ENCODE data around the gene B4GALT1. TPM values are rescaled to one million over a fixed set of nuclear protein-coding genes. Genes with fewer than 3 reads are reported as not detected.

B4GALT1 gene
- total RNA-seq = 10 to 100 TPM; 42.3 to 60.4 (median 47.9) TPM

GRCh38 chr9:33167084-33167971 lies at the start of gene B4GALT1:
Gene B4GALT1, minus strand, starts transcription at chr9:33167336. Its CDS starts 167 bp downstream, at chr9:33167169.
- peaks cover 39 to 69% (median 41%) of the 10 kb centered on the region in 3 donors for H3K4me1 ChIP-seq
- WGBS, 2 donors = 3 to 5% methylated on average over 4 to 6 of the region's 101 CpGs

GRCh38 chr9:33211695-33212393 lies 44.7 kb upstream of the B4GALT1 start:
- Histone ChIP-seq H3K27ac (no peak overlapping the region), H3K4me1 (peaks cover 0 to 18% (median 0%) of the 10 kb centered on the region in 3 donors), H3K4me3 (no peak overlapping the region), H3K9me3 (no peaks in the 10 kb centered on the region), H3K27me3 (no peaks in the 10 kb centered on the region), H3K36me3 (no peaks in the 10 kb centered on the region)
- no peak for DNase-seq
- intact Hi-C loops (cut with DNase I) = no loop called here
- WGBS, 2 donors = 49 to 51% methylated on average over 2 to 3 of the region's 3 CpGs
- TF ChIP-seq CTCF (IDR thresholded peaks at IDR 0.05) (no peak), POLR2A (IDR thresholded peaks at IDR 0.05) (no peak)

More at GRCh38 chr9:33167084-33167971, at the start of gene B4GALT1:
- intact Hi-C loops (cut with DNase I) = no loop called here
- TF ChIP-seq CTCF (IDR thresholded peaks at IDR 0.05) (no peak), POLR2A (IDR thresholded peaks at IDR 0.05) (peak in 3 of 4 donors; percentile 49 to 89 (median 86))
- Histone ChIP-seq H3K4me3 (peak within 1 kb of the TSS; percentile 86 to 97 (median 90)), H3K36me3 (no peaks in the 10 kb centered on the region), H3K27ac (peak within 1 kb of the TSS; percentile 97 to 99 (median 98)), H3K27me3 (no peaks in the 10 kb centered on the region), H3K9me3 (no peaks in the 10 kb centered on the region)
- peak; percentile 87 for DNase-seq

GRCh38 chr9:33210006-33210715 lies 43.0 kb upstream of the B4GALT1 start:
- Histone ChIP-seq H3K9me3 (no peaks in the 10 kb centered on the region), H3K27me3 (no peaks in the 10 kb centered on the region), H3K27ac (no peak overlapping the region), H3K4me1 (peaks cover 0 to 18% (median 0%) of the 10 kb centered on the region in 3 donors), H3K4me3 (no peak overlapping the region), H3K36me3 (no peaks in the 10 kb centered on the region)
- TF ChIP-seq POLR2A (IDR thresholded peaks at IDR 0.05) (no peak), CTCF (IDR thresholded peaks at IDR 0.05) (no peak)
- intact Hi-C loops (cut with DNase I) = no loop called here
- no peak for DNase-seq
- WGBS, 2 donors = 72 to 84% methylated on average over 4 of the region's 4 CpGs

GRCh38 chr9:33209394-33209793 lies 42.3 kb upstream of the B4GALT1 start:
- Histone ChIP-seq H3K4me1 (peaks cover 0 to 18% (median 0%) of the 10 kb centered on the region in 3 donors), H3K27ac (no peak overlapping the region), H3K9me3 (no peaks in the 10 kb centered on the region), H3K4me3 (no peak overlapping the region), H3K36me3 (no peaks in the 10 kb centered on the region), H3K27me3 (no peaks in the 10 kb centered on the region)
- TF ChIP-seq POLR2A (IDR thresholded peaks at IDR 0.05) (no peak), CTCF (IDR thresholded peaks at IDR 0.05) (no peak)
- WGBS, 2 donors = 95 to 100% methylated on average over 1 of the region's 1 CpG
- intact Hi-C loops (cut with DNase I) = no loop called here
- no peak for DNase-seq
